Measurements from ENCODE around the gene ASB7. TPM values are rescaled to one million over a fixed set of nuclear protein-coding genes. Genes with fewer than 3 reads are reported as not detected.

Gene ASB7
- total and polyA plus RNA-seq, 2 experiments from 2014 or later, result 4.1 to 13.9 TPM

GRCh38 chr15:100684591-100684990, 82.2 kb downstream of the ASB7 start (continued):
- no peak for TF ChIP-seq ZNF462 (CRISPR knock-in tag; IDR thresholded peaks at IDR 0.05)

GRCh38 chr15:100686021-100686724, 83.8 kb downstream of the ASB7 start:
- no peak overlapping the region for H3K4me3 Mint-ChIP-seq
- Histone ChIP-seq H3K4me3 (no peak overlapping the region), H3K36me3 (ENCODE audit: insufficient read depth) (no peaks in the 10 kb centered on the region), H3K4me2 (no peak overlapping the region), H3K79me2 (replicated peaks; ENCODE audit: insufficient read depth) (no peaks in the 10 kb centered on the region), H3F3A (replicated peaks; ENCODE audit: low read depth) (no peaks in the 10 kb centered on the region), H4K20me1 (replicated peaks; ENCODE audit: insufficient read depth) (no peaks in the 10 kb centered on the region), H3K9me2 (ENCODE audit: insufficient read depth) (no peaks in the 10 kb centered on the region), H2AFZ (no peak overlapping the region), H3K4me1 (ENCODE audit: insufficient read depth) (no peaks in the 10 kb centered on the region), H3K27me3 (ENCODE audit: insufficient read depth) (no peaks in the 10 kb centered on the region), H3K27ac (ENCODE audit: low read depth) (no peak overlapping the region)
- ATAC-seq (no peak), DNase-seq (ENCODE audit: low spot score) (no peak)
- peaks cover 6% of the 10 kb centered on the region; the same call in 1 of the 3 replicates for H3K36me3 Mint-ChIP-seq (ENCODE audit: low read depth)
- H3K27me3 Mint-ChIP-seq (ENCODE audit: insufficient read depth, low read depth, poor library complexity), result peaks cover 9% of the 10 kb centered on the region
- H3K4me1 Mint-ChIP-seq, result peaks cover 5% of the 10 kb centered on the region
- H3K9me3 Mint-ChIP-seq, result peaks cover 15% of the 10 kb centered on the region
- TF ChIP-seq EZH2 (IDR thresholded peaks at IDR 0.05; ENCODE audit: low read depth, unreplicated experiment), result no peak
- TF ChIP-seq CTCF (conservative IDR thresholded peaks at IDR 0.05; ENCODE audit: low read depth in 2 of 2), result no peak
- TF ChIP-seq, protein P1, sequence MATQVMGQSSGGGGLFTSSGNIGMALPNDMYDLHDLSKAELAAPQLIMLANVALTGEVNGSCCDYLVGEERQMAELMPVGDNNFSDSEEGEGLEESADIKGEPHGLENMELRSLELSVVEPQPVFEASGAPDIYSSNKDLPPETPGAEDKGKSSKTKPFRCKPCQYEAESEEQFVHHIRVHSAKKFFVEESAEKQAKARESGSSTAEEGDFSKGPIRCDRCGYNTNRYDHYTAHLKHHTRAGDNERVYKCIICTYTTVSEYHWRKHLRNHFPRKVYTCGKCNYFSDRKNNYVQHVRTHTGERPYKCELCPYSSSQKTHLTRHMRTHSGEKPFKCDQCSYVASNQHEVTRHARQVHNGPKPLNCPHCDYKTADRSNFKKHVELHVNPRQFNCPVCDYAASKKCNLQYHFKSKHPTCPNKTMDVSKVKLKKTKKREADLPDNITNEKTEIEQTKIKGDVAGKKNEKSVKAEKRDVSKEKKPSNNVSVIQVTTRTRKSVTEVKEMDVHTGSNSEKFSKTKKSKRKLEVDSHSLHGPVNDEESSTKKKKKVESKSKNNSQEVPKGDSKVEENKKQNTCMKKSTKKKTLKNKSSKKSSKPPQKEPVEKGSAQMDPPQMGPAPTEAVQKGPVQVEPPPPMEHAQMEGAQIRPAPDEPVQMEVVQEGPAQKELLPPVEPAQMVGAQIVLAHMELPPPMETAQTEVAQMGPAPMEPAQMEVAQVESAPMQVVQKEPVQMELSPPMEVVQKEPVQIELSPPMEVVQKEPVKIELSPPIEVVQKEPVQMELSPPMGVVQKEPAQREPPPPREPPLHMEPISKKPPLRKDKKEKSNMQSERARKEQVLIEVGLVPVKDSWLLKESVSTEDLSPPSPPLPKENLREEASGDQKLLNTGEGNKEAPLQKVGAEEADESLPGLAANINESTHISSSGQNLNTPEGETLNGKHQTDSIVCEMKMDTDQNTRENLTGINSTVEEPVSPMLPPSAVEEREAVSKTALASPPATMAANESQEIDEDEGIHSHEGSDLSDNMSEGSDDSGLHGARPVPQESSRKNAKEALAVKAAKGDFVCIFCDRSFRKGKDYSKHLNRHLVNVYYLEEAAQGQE (IDR thresholded peaks at IDR 0.05; ENCODE audit: unreplicated experiment), result no peak
- TF ChIP-seq POLR2AphosphoS5 (IDR thresholded peaks at IDR 0.05; ENCODE audit: low read depth), result no peak
- no peak for TF ChIP-seq ETS1 (IDR thresholded peaks at IDR 0.05)
- H3K27ac Mint-ChIP-seq, result no peak overlapping the region

Data from GM23338 (cell line).